AG10803 (cell line): ENCODE measurements around the gene TP53I11.

Experiments used
- DNase-seq: peaks from one replicate; pipeline ENCODE4 v3.0.0; 2010; ENCODE audit warnings: low read depth
- H3K4me3 ChIP-seq: 2 replicates; pipeline ENCODE4 v1.5.1; 2011; ENCODE audit warnings: mild to moderate bottlenecking, low read length, control low read depth
- TF ChIP-seq, protein P1 (sequence below): conservative IDR thresholded peaks from 2 replicates; pipeline ENCODE4 v1.5.1; 2011; ENCODE audit warnings: mild to moderate bottlenecking, low read length, control low read depth, inconsistent platforms

The TP53I11 gene

GRCh38 chr11:44964526-44965209 lies 14.0 kb upstream of the TP53I11 start:
- TF ChIP-seq, protein P1, sequence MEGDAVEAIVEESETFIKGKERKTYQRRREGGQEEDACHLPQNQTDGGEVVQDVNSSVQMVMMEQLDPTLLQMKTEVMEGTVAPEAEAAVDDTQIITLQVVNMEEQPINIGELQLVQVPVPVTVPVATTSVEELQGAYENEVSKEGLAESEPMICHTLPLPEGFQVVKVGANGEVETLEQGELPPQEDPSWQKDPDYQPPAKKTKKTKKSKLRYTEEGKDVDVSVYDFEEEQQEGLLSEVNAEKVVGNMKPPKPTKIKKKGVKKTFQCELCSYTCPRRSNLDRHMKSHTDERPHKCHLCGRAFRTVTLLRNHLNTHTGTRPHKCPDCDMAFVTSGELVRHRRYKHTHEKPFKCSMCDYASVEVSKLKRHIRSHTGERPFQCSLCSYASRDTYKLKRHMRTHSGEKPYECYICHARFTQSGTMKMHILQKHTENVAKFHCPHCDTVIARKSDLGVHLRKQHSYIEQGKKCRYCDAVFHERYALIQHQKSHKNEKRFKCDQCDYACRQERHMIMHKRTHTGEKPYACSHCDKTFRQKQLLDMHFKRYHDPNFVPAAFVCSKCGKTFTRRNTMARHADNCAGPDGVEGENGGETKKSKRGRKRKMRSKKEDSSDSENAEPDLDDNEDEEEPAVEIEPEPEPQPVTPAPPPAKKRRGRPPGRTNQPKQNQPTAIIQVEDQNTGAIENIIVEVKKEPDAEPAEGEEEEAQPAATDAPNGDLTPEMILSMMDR, result no peak
- DNase-seq, result no peak
- H3K4me3 ChIP-seq, result no peak overlapping the region

DNA sequence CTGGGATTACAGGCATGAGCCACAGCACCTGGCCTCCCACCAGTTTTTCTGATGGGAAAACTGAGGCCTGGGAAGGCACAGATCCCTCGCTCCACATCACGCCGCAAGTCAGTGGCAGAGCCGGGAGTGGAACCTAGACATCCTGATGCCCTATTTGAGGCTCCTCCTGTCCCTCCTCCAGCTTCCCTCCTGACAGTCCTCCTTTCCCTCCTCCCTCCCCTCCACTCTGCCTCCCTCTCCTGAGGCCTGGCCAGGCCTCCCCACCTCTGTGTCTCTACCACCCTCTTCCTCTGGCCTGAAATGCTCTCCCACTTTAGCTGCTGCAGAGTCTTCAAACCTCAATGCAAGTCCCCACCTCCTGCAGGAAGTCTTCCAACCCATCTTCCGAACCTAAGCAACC lies 13.3 kb upstream of the TP53I11 start:
- TF ChIP-seq, protein P1, result no peak
- H3K4me3 ChIP-seq, result no peak overlapping the region
- DNase-seq, result no peak

DNA sequence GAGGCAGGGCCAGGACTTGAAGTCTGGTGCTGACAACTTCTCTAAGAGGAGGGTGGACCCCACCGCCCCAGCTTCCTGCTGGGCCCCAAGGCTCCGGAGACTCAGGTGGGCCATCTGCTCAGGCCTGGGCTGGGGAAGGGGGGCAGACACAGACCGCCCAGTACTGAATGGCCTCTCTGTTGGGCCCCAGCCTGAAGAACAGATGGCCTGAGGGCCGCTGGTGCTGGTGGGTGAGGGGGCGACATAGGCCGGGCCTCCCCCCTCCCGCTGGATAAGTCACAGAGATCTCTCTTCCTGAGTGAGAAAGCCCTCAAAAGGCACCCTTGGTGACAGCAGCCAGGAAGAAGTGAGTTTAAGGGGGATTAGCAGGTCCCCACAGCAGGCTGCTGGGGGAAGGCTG lies 12.5 kb upstream of the TP53I11 start:
- DNase-seq, result no peak
- no peak overlapping the region for H3K4me3 ChIP-seq
- TF ChIP-seq, protein P1, result no peak

DNA sequence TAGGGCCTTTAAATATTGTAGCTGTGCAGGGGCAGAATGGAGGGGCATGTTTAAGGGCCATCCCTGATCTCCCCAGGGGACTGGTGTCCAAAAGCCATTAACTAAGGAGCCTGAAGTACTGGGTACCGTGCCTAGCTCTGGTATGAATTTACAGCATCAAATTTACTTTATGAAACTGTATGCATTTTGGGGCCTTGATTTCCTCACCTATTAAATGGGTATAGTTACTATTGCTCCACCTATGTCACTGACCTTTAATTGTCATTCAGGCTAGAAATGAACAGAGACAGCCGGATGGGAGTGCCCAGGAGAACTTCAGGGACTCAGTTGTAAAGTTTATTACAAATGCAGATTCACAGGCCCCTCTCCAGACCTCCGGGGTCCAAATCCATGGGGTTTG lies 11.8 kb upstream of the TP53I11 start:
- H3K4me3 ChIP-seq, result no peak overlapping the region
- TF ChIP-seq, protein P1, result no peak
- DNase-seq, result no peak

DNA sequence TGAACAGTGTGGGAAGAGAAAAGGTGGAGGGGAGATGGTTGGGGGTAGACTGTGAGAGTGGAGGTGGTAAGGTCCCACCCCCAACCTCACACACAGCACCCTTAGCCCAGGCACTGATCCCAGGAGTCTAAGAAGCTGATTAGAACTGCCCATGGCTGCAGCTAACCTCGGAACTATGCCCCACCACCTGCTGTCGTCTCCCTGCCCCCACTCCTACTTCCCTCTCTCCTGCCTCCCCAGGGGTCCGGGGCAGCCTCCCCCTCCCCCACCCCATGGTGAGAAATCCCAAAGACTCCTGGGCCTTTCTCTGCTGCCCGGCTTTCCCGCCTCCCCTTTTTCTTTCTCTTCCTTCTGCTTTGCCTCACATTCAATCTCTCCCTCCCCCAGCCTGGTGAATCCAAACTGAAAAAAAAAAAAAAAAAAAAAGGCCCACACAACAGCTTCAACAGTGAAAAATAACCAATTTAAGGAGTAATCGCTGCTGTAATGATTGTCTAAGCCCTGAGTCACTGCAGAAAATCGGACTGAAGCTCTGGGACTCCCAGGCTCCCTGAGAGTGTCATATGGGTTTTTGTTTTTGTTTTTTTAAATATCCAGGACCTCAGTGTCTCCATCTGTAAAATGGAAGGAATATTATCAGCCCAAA lies 9.6 kb upstream of the TP53I11 start:
- H3K4me3 ChIP-seq, result no peak overlapping the region
- no peak for DNase-seq
- TF ChIP-seq, protein P1, result no peak

- no peak for DNase-seq
- TF ChIP-seq, protein P1, result no peak
- no peak overlapping the region for H3K4me3 ChIP-seq
These were observed 8.4 kb upstream of the TP53I11 start for GRCh38 chr11:44959064-44959463.
